ENCODE data around the gene HIVEP3. TPM values are rescaled to one million over a fixed set of nuclear protein-coding genes. Genes with fewer than 3 reads are reported as not detected.
A peak's percentile ranks its signal among the peaks of the same experiment; 100 is the strongest.

HIVEP3 gene
- total RNA-seq, 1 donor, result 1.8 TPM

DNA sequence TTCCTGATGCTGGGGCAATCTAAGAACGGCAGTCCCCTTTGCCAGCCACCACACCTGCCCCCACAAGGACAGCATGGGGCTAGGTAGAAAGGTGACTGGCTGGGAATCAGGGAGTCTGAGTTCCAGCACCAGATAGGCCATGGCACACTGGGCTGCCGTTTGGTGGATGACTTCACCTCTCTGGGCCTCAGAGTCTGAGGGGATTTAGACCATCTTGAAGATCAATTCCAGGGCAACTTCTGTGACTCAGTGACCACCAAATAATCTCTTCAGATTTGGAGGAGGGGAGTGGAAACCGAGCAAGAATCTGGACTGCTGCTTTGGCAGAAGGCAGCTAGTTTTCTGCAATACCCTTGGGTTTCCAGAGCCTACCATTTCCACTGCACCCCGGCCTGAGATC lies 342.1 kb downstream of the HIVEP3 start:
- Histone ChIP-seq H3K4me3 (ENCODE audit: insufficient read depth, low read length) (no peak overlapping the region), H3K27ac (ENCODE audit: low read depth, low read length) (no peak overlapping the region), H4K20me1 (ENCODE audit: insufficient read depth, low read length) (no peaks in the 10 kb centered on the region), H2AFZ (ENCODE audit: low read length) (no peak overlapping the region), H3K27me3 (ENCODE audit: insufficient read depth, low read length) (no peaks in the 10 kb centered on the region), H3K79me2 (ENCODE audit: insufficient read depth, low read length) (no peaks in the 10 kb centered on the region), H3K36me3 (ENCODE audit: insufficient read depth, low read length) (peaks cover 6% of the 10 kb centered on the region), H3K4me1 (ENCODE audit: insufficient read depth, low read length) (peaks cover 23% of the 10 kb centered on the region), H3K4me2 (ENCODE audit: insufficient read depth, low read length) (no peak overlapping the region), H3K9me3 (ENCODE audit: low read depth, low read length) (no peaks in the 10 kb centered on the region)
- TF ChIP-seq CTCF (IDR thresholded peaks at IDR 0.05; ENCODE audit: extremely low read depth, low read depth, low read length), result no peak
- peak; percentile 64 for DNase-seq (ENCODE audit: insufficient read length, low spot score, missing footprints)

DNA sequence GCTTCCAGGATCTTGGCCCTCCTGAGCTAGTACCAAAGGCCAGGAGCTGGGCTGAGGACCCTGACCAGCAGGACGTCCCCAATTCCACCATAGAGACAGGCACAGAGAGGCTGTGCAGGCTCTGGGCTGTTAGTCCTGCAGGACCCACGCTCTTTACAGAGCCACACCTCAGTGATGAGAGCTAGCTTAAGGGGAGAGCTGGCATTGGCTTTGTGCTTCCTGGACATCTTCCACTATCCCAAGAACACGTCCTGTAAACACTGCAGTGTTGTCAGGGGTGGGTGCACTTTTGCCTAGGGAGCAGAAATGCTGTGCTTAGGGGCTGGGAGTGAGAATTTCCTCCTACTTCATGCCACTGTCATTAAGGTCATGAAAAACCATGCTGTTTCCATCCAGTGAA lies 342.5 kb downstream of the HIVEP3 start:
- no peaks in the 10 kb centered on the region for H4K20me1 ChIP-seq (ENCODE audit: insufficient read depth, low read length)
- no peaks in the 10 kb centered on the region for H3K79me2 ChIP-seq (ENCODE audit: insufficient read depth, low read length)
- no peak for TF ChIP-seq CTCF (IDR thresholded peaks at IDR 0.05; ENCODE audit: extremely low read depth, low read depth, low read length)
- no peak overlapping the region for H2AFZ ChIP-seq (ENCODE audit: low read length)
- H3K27me3 ChIP-seq (ENCODE audit: insufficient read depth, low read length), result no peaks in the 10 kb centered on the region
- H3K4me3 ChIP-seq (ENCODE audit: insufficient read depth, low read length), result no peak overlapping the region
- H3K9me3 ChIP-seq (ENCODE audit: low read depth, low read length), result no peaks in the 10 kb centered on the region
- DNase-seq (ENCODE audit: insufficient read length, low spot score, missing footprints), result no peak
- H3K4me1 ChIP-seq (ENCODE audit: insufficient read depth, low read length), result peaks cover 23% of the 10 kb centered on the region
- no peak overlapping the region for H3K27ac ChIP-seq (ENCODE audit: low read depth, low read length)
- H3K4me2 ChIP-seq (ENCODE audit: insufficient read depth, low read length), result no peak overlapping the region
- peaks cover 6% of the 10 kb centered on the region for H3K36me3 ChIP-seq (ENCODE audit: insufficient read depth, low read length)

DNA sequence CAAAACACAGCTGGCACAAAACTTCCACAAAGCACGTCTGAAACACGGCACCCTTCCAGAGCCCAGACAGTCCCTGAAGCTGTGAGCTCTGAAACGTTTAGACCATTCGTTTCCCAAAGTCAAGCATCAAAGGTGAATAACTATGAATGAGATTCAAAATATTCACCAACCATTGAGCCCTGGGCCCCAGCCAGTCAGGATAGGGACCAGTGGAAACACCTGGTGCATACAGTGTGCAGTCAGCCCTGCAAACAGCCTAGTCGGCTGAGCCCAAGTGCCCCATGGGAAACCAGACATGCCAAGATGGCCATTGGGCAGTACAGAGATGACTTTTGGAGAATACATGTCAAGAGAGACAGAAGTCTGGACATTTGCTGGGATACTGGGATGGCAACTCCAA lies 343.9 kb downstream of the HIVEP3 start:
- peaks cover 1% of the 10 kb centered on the region for H4K20me1 ChIP-seq (ENCODE audit: insufficient read depth, low read length)
- H3K36me3 ChIP-seq (ENCODE audit: insufficient read depth, low read length), result peaks cover 5% of the 10 kb centered on the region
- DNase-seq (ENCODE audit: insufficient read length, low spot score, missing footprints), result no peak
- no peaks in the 10 kb centered on the region for H3K79me2 ChIP-seq (ENCODE audit: insufficient read depth, low read length)
- no peak overlapping the region for H2AFZ ChIP-seq (ENCODE audit: low read length)
- no peak overlapping the region for H3K4me2 ChIP-seq (ENCODE audit: insufficient read depth, low read length)
- H3K4me3 ChIP-seq (ENCODE audit: insufficient read depth, low read length), result no peak overlapping the region
- H3K27ac ChIP-seq (ENCODE audit: low read depth, low read length), result no peak overlapping the region
- peaks cover 23% of the 10 kb centered on the region for H3K4me1 ChIP-seq (ENCODE audit: insufficient read depth, low read length)
- TF ChIP-seq CTCF (IDR thresholded peaks at IDR 0.05; ENCODE audit: extremely low read depth, low read depth, low read length), result no peak
- no peaks in the 10 kb centered on the region for H3K27me3 ChIP-seq (ENCODE audit: insufficient read depth, low read length)
- no peaks in the 10 kb centered on the region for H3K9me3 ChIP-seq (ENCODE audit: low read depth, low read length)

- Histone ChIP-seq H3K27me3 (ENCODE audit: insufficient read depth, low read length) (no peaks in the 10 kb centered on the region), H4K20me1 (ENCODE audit: insufficient read depth, low read length) (peaks cover 2% of the 10 kb centered on the region), H2AFZ (ENCODE audit: low read length) (no peak overlapping the region), H3K9me3 (ENCODE audit: low read depth, low read length) (no peaks in the 10 kb centered on the region), H3K4me2 (ENCODE audit: insufficient read depth, low read length) (no peak overlapping the region), H3K36me3 (ENCODE audit: insufficient read depth, low read length) (no peaks in the 10 kb centered on the region), H3K4me3 (ENCODE audit: insufficient read depth, low read length) (no peak overlapping the region), H3K27ac (ENCODE audit: low read depth, low read length) (no peak overlapping the region), H3K79me2 (ENCODE audit: insufficient read depth, low read length) (no peaks in the 10 kb centered on the region), H3K4me1 (ENCODE audit: insufficient read depth, low read length) (peaks cover 23% of the 10 kb centered on the region)
- peak; percentile 96 for TF ChIP-seq CTCF (IDR thresholded peaks at IDR 0.05; ENCODE audit: extremely low read depth, low read depth, low read length)
- DNase-seq (ENCODE audit: insufficient read length, low spot score, missing footprints), result peak; percentile 95
These were observed 344.7 kb downstream of the HIVEP3 start for GRCh38 chr1:41573785-41574713.

Data from osteoblast (primary cell).